Vagina (tissue), 2 donors: ENCODE results near the gene PRTN3.

Source experiments
- POLR2A ChIP-seq, 2 donors: fragments of 450-650 bp; IDR thresholded peaks; one replicate each; pipeline ENCODE4 v1.6.1; 2017; ENCODE audit warnings: antibody characterized with exemption in 2 of 2, mild to moderate bottlenecking in 2 of 2, moderate library complexity in 2 of 2
- POLR2AphosphoS5 ChIP-seq, 2 donors: sonication (generic); formaldehyde crosslinking; IDR thresholded peaks; one replicate each; pipeline ENCODE4 v1.9.0; 2017; ENCODE audit warnings: antibody characterized with exemption in 2 of 2, mild to moderate bottlenecking in 2 of 2, low read depth in 1 of 2; ENCODE audit not compliant: insufficient read depth in 1 of 2
- TF ChIP-seq, protein P1 (sequence below), 3 experiments: fragments of 450-650 bp in 2 of 3; fragments of 200-600 bp in 1 of 3; sonication (generic) in 1 of 3; IDR thresholded peaks; one replicate each; pipeline ENCODE4 v1.5.1; 2017 to 2019; ENCODE audit warnings: antibody characterized with exemption in 3 of 3, mild to moderate bottlenecking in 2 of 3, moderate library complexity in 2 of 3

DNA sequence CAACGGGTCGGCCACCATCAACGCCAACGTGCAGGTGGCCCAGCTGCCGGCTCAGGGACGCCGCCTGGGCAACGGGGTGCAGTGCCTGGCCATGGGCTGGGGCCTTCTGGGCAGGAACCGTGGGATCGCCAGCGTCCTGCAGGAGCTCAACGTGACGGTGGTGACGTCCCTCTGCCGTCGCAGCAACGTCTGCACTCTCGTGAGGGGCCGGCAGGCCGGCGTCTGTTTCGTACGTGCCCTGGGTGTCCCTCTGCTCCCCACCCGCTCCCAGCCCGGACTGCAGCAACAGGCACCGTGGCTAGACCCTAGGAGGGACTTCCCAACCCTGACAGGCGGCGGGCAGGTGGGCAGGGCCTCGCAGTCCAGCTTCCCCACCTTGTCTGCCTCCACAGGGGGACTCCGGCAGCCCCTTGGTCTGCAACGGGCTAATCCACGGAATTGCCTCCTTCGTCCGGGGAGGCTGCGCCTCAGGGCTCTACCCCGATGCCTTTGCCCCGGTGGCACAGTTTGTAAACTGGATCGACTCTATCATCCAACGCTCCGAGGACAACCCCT lies 14.8 kb downstream of the PRTN3 start:
- TF ChIP-seq, protein P1, sequence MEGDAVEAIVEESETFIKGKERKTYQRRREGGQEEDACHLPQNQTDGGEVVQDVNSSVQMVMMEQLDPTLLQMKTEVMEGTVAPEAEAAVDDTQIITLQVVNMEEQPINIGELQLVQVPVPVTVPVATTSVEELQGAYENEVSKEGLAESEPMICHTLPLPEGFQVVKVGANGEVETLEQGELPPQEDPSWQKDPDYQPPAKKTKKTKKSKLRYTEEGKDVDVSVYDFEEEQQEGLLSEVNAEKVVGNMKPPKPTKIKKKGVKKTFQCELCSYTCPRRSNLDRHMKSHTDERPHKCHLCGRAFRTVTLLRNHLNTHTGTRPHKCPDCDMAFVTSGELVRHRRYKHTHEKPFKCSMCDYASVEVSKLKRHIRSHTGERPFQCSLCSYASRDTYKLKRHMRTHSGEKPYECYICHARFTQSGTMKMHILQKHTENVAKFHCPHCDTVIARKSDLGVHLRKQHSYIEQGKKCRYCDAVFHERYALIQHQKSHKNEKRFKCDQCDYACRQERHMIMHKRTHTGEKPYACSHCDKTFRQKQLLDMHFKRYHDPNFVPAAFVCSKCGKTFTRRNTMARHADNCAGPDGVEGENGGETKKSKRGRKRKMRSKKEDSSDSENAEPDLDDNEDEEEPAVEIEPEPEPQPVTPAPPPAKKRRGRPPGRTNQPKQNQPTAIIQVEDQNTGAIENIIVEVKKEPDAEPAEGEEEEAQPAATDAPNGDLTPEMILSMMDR (IDR thresholded peaks at IDR 0.05) = no peak
- TF ChIP-seq POLR2A (IDR thresholded peaks at IDR 0.05) (no peak), POLR2AphosphoS5 (IDR thresholded peaks at IDR 0.05; ENCODE audit: insufficient read depth in 1 of 2, low read depth in 1 of 2) (no peak)
